G401.6 (cell line): Measurements from ENCODE around the gene CSTF1.
A peak's percentile ranks its signal among the peaks of the same experiment; 100 is the strongest.
"Not testable (repeated sequence)": the region's sequence is repeated elsewhere in the genome, so short reads cannot be mapped to it uniquely, and the experiment has no call there.

Experiments
- FAIRE-seq: peaks from 2 replicates; lab custom pipeline; 2012; peaks lifted over from hg19 to GRCh38; lab: Jason Lieb, UNC

The CSTF1 gene

GRCh38 chr20:56371977-56372376, 20.5 kb upstream of the CSTF1 start:
- no peak for FAIRE-seq

GRCh38 chr20:56372850-56373249, 19.6 kb upstream of the CSTF1 start:
- no peak for FAIRE-seq

GRCh38 chr20:56373942-56374341, 18.5 kb upstream of the CSTF1 start:
- no peak for FAIRE-seq

GRCh38 chr20:56376331-56376730, 16.1 kb upstream of the CSTF1 start:
- no peak for FAIRE-seq

GRCh38 chr20:56378386-56378785, 14.1 kb upstream of the CSTF1 start:
- no peak for FAIRE-seq

GRCh38 chr20:56380375-56380774, 12.1 kb upstream of the CSTF1 start:
- no peak for FAIRE-seq

- FAIRE-seq = no peak
These were observed 10.9 kb upstream of the CSTF1 start for GRCh38 chr20:56381501-56381900.

GRCh38 chr20:56382696-56383095, 9.7 kb upstream of the CSTF1 start:
- FAIRE-seq = no peak

- FAIRE-seq = no peak
These were observed 9.1 kb upstream of the CSTF1 start for GRCh38 chr20:56383334-56383733.

GRCh38 chr20:56385130-56385529, 7.3 kb upstream of the CSTF1 start:
- FAIRE-seq = no peak

- FAIRE-seq = no peak
These were observed 6.2 kb upstream of the CSTF1 start for GRCh38 chr20:56386219-56386618.

GRCh38 chr20:56388882-56389281, 3.6 kb upstream of the CSTF1 start:
- no peak for FAIRE-seq

GRCh38 chr20:56389807-56390206, 2.6 kb upstream of the CSTF1 start:
- no peak for FAIRE-seq

- not testable (repeated sequence) for FAIRE-seq
These were observed 2.0 kb upstream of the CSTF1 start for GRCh38 chr20:56390396-56390795.

- FAIRE-seq = no peak
These were observed 1.4 kb upstream of the CSTF1 start for GRCh38 chr20:56391037-56391436.

GRCh38 chr20:56391596-56392131, 781 bp upstream of the CSTF1 start:
- no peak for FAIRE-seq

GRCh38 chr20:56392881-56393482, 537 bp downstream of the CSTF1 start:
- FAIRE-seq = no peak

GRCh38 chr20:56393653-56394052, 1.2 kb downstream of the CSTF1 start:
- no peak for FAIRE-seq

GRCh38 chr20:56395166-56395565, 2.7 kb downstream of the CSTF1 start:
- no peak for FAIRE-seq

GRCh38 chr20:56400001-56400640, 7.7 kb downstream of the CSTF1 start:
- FAIRE-seq = peak; percentile 56

- FAIRE-seq = no peak
These were observed 11.0 kb downstream of the CSTF1 start for GRCh38 chr20:56403465-56403864.

- not testable (repeated sequence) for FAIRE-seq
These were observed 12.9 kb downstream of the CSTF1 start for GRCh38 chr20:56405356-56405755.

GRCh38 chr20:56406910-56407309, 14.5 kb downstream of the CSTF1 start:
- FAIRE-seq = no peak

- FAIRE-seq = no peak
These were observed 17.1 kb downstream of the CSTF1 start for GRCh38 chr20:56409521-56409920.
